Stimulated activated CD8-positive, alpha-beta memory T cell treated with anti-CD3 and anti-CD28 coated beads, Interleukin-12 subunit alpha, Interleukin-12 subunit beta, amount 100 ng/mL, for 24 hours (primary cell): ENCODE data around the gene ACR.

Experiments
- DNase-seq: peaks from one replicate; pipeline ENCODE4 v3.0.0-alpha.2; 2020; ENCODE audit errors: extremely low read depth

Gene ACR

DNA sequence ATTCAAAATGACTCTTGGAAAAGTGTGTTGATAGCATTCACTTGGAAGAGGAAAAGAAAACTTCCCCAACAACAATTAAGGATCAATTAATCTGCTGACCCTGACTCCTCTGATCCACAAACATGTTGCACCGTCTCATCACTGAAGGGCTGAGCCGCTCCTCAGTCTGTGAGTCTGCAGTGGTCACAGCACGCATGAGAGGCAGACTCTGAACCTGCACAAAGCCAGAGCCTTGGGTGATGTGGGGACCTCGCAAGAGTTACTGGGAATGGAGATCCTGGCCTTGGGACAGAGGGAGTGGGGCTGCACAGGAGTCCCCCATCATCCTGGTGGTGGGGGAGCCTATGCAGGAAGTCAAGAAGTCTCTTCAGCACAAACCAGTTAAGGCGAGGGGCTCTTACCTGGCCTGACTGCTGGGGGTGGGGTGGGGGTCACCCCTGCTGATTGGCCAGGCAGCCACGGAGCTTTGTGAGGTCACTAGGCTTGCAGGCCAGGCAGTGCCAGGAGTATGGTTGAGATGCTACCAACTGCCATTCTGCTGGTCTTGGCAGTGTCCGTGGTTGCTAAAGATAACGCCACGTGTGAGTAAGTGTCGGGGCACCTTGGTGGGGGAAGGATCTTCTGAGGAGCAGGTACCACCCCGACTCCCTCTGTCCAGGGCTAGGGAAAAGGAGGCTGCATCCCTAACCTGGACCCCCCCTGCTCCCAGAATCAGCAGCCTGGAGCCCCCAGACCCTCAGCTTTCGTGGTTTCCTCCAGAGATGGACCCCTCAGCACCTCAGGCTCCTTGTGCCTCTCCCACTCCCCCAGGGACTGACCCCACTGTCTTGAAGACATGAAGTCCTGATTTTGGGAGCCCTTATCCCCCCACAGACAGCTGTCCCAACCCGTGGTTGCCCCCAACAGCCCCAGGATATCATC, at the start of gene ACR:
Gene ACR (plus strand): TSS at position 477 of the 921 bp plus-strand sequence. CDS start 32 bp downstream, at position 509.
- DNase-seq, result no peak

DNA sequence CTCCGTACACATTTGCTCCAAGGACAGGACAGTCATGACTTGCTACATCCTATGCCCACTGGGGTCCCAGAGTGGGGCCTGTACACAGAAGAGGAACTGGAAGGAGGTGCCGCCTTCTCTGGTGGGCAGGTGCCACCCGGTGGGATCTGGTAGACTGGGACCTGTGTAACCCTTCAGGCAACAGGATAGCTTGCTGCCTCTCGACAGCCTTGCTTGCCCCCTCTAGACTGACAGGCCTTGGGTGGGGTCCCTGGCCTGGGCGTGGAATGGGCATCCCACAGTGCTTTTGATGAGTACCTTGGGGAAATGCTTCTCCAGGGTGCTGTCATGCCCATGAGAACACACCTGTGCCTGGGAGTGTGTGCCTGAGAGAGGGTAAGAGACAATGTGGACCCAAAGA, 49.6 kb upstream of the ACR start:
- DNase-seq, result no peak

DNA sequence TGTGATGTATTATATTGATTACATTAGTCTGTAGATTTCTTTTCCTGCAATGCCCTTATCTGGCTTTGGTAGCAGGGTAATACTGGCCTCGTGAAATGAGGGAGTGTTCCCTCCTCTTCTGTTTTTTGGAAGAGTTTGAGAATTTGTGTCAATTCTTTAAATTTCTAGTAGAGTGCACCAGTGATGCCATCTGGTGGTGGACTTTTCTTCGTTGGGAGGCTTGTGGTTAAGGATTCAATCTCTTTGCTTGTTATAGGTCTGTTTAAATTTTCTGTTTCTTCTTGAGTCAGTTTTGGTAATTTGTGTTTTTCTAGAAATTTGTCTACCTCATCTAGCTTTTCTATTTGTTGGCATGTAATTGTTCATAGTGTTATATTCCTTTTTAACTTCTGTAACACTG, 46.5 kb upstream of the ACR start:
- no peak for DNase-seq

GRCh38 chr22:50693462-50693861, 44.5 kb upstream of the ACR start:
- no peak for DNase-seq

DNA sequence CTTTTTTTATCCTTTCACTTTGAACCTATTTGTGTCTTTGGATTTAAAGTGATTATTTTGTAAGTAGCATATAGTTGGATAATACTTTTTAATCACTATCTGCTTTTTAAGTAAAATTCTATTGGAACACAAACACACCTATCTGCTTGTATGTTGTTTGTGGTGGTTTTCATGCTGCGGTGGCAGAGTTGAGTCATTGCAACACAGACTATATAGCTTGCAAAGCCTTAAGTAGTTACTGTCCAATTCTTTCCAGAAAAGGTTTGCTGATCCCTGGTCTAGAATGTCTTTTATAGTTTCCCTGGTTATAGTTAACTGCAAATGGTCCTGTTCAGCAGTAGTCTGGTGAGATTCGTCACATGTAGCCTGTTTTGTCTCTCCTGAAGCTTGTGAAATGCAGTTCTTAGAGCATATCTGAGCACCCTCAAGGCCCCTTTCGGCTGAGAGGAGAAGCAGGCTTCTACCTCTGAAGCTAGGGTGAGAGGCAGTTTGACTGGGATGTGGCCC, 43.9 kb upstream of the ACR start:
- DNase-seq, result no peak

- no peak for DNase-seq
These were observed 43.1 kb upstream of the ACR start for GRCh38 chr22:50694766-50695420.

DNA sequence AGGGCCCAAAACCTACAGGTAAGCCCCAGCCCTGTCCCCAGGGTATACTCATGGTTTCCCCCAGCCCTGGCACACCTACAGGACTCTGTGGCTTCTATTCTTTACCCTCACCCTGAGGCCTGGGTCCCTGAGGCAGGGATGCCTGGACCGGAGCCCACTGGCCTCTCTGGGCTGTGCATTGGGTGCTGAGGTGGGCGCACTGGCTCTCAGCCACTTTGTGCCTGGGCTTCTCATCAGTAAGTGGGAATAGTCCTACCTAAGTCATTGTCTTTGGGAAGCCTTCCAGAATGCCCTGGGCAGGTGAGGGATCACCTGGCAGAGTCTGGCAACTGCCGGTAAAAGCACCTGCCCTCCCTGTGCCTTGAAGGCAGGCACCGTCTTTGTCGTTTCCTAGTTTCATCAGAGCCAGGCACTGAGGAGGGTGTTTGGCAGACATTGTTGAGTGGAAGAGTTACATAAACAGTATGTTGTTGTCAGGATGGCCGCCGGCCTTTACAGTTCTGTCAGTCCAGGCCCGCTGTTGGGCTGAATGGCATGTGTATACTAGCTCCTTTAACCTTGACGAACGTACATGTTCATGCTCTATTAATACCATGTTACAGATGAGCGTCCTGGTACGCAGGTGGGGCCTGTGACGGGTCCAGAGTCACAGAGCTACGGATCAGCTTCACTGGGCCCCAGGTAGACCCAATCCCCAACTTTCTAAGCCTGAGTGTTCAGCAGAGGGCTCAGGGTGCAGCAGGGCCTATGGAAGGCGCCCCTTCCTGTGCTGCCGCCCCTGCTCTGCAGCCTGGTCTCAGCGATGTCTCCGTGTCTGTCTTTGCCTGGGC, 42.4 kb upstream of the ACR start:
- no peak for DNase-seq

- no peak for DNase-seq
These were observed 41.7 kb upstream of the ACR start for GRCh38 chr22:50696251-50696798.

- no peak for DNase-seq
These were observed 41.0 kb upstream of the ACR start for GRCh38 chr22:50696799-50697561.

- no peak for DNase-seq
These were observed 40.1 kb upstream of the ACR start for GRCh38 chr22:50697667-50698506.

DNA sequence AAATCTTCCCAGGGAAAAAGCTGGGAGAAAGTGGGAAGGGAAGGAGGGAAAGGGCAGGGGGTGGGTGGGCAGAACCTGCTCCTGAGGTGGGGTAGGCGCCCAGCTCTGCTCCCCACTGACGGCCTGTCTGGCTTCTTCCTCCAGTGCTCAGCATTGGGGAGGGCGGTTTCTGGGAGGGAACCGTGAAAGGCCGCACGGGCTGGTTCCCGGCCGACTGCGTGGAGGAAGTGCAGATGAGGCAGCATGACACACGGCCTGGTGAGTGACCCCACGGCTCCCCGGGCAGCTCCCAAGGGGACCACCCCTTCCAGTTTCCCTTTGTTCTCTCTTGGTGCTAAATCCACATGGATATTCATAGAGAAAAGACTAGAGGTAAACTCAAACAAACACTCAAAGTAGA, 39.5 kb upstream of the ACR start:
- no peak for DNase-seq

- DNase-seq, result no peak
These were observed 38.8 kb upstream of the ACR start for GRCh38 chr22:50699001-50699755.

DNA sequence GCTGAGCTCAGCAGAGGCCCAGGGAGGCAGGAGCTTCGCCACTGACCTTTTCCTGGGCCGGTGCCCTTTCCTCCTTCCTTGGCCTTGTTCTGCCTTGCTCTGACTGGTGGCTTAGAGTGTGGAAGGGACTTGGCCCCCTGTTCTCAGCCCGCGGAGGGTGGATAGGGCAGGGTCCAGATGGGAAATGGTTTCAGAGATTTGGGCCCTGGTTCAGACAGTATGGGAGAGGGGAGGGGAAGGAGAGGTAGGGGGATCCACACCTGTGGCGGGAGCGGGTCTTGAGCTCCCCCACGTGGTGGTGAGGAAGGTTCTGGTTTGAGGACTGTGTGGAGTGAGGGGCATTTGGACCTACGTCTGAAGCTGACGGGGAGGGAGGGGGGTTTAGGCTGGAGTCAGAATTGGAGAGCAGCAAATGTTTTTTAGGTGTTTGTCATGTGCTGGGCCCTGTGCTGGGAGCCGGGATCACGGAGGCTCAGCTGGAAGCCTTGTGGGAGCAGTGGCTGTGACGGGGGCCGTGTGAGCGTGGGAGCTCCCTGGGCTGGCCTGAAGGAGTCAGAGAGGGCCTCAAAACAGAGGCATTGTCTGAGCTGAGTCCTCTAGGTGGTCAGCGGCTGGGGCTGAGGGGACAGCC, 38.1 kb upstream of the ACR start:
- DNase-seq, result no peak

DNA sequence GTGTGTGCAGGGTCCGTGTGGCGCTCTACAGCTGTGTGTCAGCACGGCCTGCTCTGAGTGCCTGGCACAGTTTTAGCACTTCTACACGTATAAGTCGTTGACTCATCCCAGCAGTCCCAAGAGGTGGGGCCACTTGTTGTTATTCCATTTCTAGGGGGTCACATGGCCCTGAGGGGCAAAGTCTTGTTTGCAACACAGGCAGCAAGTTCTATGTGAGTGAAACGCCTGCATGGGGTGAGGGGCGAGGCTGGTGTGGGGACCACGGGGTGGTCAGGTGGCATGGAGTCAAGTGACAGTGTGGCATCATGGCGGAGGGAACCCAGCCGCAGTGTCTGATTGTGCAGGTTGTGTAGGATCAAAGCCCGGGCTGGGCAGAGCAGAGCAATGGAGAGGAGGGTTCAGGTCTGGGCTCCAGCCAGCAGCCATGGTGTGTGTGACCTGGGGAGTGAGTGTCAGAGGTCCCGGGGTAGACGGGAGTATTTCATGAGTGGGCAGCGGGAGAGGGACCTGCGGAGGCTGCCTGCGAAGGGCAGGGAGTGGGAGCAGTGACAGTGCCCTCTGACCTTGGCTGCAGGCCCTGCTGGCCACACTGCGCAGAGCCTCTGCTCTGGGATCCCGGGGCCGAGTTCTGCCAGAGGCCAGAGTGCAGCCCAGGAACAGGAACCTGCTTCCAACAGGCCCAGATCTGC, 37.5 kb upstream of the ACR start:
- no peak for DNase-seq

DNA sequence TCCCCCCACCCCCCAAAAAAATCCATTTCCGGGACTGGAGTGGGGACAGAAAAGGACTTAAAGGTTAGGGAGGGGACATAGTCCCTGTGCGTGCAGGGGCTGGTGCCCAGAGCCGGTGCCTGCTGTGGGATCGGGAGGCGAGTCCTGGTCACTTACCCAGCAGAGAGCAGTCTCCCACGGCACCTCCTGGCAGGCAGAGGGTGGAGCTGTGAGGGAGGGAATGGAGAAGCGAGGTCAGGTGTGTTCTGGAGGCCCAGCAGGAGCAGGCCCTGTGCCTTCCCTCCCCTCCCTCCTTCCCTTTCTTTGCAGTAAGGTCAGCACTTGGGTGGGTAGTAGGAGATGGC, 37.0 kb upstream of the ACR start:
- no peak for DNase-seq

DNA sequence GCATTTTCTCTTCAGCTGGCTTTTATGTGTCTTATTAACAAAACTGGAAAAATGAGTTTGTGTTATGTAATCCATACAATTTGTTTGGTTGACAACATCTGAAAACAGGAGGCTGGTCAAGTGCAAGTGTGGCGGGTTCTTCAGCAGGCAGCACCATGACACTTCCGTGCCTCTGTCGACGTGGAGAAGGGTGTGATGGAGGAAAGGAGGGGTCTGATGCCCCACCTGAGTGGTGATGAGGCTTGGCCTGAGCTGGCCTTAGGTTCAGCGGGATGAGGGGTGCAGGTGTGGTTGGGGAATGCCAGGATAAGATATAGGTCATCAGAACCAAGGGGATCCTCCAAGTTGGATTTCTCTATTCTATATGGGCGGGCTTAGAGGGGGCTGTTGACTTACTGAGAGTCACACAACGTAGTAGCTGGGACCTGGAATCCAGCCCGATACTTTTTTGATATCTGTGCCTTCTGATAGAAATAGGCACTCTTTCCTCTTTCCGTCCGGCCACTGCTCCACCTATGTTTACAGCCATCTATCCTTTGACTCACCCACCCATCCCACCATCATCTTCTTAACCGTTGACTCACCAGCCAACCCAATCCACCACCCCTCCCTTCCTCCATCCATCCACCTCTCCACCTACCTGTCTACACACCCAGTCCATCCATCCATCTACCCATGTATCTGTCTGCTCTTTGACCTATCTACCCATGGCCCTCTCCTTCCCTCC, 36.4 kb upstream of the ACR start:
- no peak for DNase-seq

DNA sequence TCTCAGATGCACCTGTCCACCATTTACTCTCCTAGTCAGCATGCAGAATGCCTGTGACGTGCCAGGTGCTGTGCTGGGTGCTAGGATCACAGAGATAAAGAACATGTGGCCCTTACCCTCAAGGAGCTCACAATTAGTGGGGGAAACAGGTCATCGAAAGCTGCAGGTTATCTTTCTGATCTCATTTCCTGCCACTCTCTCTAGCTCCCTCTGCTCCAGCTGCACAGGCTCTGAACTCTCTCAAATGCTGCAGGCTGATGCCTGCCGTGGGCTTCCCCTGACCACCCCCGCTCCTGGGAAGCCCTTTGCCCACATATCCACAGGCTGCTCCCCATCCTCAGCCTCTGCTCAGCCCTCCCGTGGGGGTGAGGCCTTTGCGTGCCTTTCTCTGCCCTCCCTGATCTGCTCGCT, 35.7 kb upstream of the ACR start:
- no peak for DNase-seq
